ENCODE data around the gene CAMK4.
"Not testable (repeated sequence)": the region's sequence is repeated elsewhere in the genome, so short reads cannot be mapped to it uniquely, and the experiment has no call there.

Gene CAMK4

GRCh38 chr5:111407562-111407961 lies 183.4 kb downstream of the CAMK4 start:
- no peak for DNase-seq (ENCODE audit: extremely low read depth, low read depth)
- no peak for TF ChIP-seq CTCF (IDR thresholded peaks at IDR 0.05; ENCODE audit: low read depth, low read length)

GRCh38 chr5:111408817-111409216 lies 184.6 kb downstream of the CAMK4 start:
- DNase-seq (ENCODE audit: extremely low read depth, low read depth) = no peak
- no peak for TF ChIP-seq CTCF (IDR thresholded peaks at IDR 0.05; ENCODE audit: low read depth, low read length)

GRCh38 chr5:111409266-111409665 lies 185.1 kb downstream of the CAMK4 start:
- DNase-seq (ENCODE audit: extremely low read depth, low read depth) = not testable (repeated sequence)

GRCh38 chr5:111410067-111410466 lies 185.9 kb downstream of the CAMK4 start:
- DNase-seq (ENCODE audit: extremely low read depth, low read depth) = not testable (repeated sequence)

- TF ChIP-seq CTCF (IDR thresholded peaks at IDR 0.05; ENCODE audit: low read depth, low read length) = no peak
- no peak for DNase-seq (ENCODE audit: extremely low read depth, low read depth)
Measured at GRCh38 chr5:111411301-111411700, 187.1 kb downstream of the CAMK4 start.

GRCh38 chr5:111412593-111412992 lies 188.4 kb downstream of the CAMK4 start:
- no peak for DNase-seq (ENCODE audit: extremely low read depth, low read depth)
- no peak for TF ChIP-seq CTCF (IDR thresholded peaks at IDR 0.05; ENCODE audit: low read depth, low read length)

- DNase-seq (ENCODE audit: extremely low read depth, low read depth) = no peak
- TF ChIP-seq CTCF (IDR thresholded peaks at IDR 0.05; ENCODE audit: low read depth, low read length) = no peak
Measured at GRCh38 chr5:111415053-111415452, 190.9 kb downstream of the CAMK4 start.

GRCh38 chr5:111422245-111422644 lies 198.1 kb downstream of the CAMK4 start:
- DNase-seq (ENCODE audit: extremely low read depth, low read depth) = no peak
- TF ChIP-seq CTCF (IDR thresholded peaks at IDR 0.05; ENCODE audit: low read depth, low read length) = no peak

Data from AG09319 (cell line).